ENCODE results near the gene TIMP3. TPM values are rescaled to one million over a fixed set of nuclear protein-coding genes. Genes with fewer than 3 reads are reported as not detected.

TIMP3 gene
- total RNA-seq, 4 donors from 2014 or later: 68.1 to 381 (median 202) TPM

DNA sequence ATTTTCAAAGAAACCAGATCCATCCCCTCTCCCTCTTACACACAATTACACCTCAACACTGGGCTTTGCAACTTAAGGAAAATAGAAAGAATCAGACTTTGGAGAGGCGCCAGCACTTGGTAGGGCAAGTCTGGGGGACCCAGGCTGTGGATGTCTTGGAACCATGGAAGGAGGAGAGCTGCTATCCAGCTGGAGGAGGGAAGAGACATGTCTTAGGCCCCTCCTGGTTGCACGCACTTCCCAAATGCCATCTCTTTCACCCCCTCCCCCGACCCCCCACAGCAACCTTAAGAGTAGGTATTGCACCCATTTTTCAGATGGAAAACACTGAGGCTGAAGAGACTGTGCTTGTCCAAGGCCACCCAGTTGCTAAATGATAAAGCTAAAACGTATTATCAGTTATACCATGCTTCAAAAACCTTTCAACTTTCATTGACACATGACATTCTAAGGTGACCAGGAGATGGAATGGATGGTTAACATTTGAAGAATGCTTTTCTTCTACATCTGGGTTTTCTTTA lies 3.9 kb downstream of the TIMP3 start:
- no peak overlapping the region for H3K4me3 ChIP-seq (ENCODE audit: low read depth, poor library complexity, severe bottlenecking)
- intact Hi-C loops (cut with DNase I; ENCODE audit: low total_unique reads): no loop called here
- TF ChIP-seq, protein P1, sequence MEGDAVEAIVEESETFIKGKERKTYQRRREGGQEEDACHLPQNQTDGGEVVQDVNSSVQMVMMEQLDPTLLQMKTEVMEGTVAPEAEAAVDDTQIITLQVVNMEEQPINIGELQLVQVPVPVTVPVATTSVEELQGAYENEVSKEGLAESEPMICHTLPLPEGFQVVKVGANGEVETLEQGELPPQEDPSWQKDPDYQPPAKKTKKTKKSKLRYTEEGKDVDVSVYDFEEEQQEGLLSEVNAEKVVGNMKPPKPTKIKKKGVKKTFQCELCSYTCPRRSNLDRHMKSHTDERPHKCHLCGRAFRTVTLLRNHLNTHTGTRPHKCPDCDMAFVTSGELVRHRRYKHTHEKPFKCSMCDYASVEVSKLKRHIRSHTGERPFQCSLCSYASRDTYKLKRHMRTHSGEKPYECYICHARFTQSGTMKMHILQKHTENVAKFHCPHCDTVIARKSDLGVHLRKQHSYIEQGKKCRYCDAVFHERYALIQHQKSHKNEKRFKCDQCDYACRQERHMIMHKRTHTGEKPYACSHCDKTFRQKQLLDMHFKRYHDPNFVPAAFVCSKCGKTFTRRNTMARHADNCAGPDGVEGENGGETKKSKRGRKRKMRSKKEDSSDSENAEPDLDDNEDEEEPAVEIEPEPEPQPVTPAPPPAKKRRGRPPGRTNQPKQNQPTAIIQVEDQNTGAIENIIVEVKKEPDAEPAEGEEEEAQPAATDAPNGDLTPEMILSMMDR (IDR thresholded peaks at IDR 0.05): no peak
- TF ChIP-seq POLR2A (IDR thresholded peaks at IDR 0.05): no peak
- no peak for DNase-seq (ENCODE audit: low spot score in 2 of 2)
- 71 to 76% methylated on average over 4 of the region's 4 CpGs for WGBS, 2 donors

DNA sequence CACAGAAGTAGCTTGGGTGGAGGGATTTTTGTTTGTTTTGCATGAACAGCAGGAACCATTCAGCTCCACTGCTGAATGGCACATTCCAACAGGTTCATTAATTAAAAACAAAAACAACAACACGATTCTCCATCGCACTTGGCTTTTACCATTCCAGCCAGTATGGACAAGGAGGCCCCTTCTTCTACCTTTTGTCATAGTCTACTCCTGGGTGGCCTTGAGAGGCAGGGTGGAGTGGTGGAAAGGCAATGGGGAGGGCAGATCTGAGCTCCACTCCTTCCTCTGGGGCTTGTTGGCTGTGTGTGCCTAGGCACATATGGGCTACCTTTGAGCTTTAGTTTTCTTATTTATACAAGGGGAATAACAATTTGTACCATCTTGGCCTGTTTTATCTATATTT lies 4.8 kb downstream of the TIMP3 start:
- TF ChIP-seq POLR2A (IDR thresholded peaks at IDR 0.05): no peak
- TF ChIP-seq, protein P1 (IDR thresholded peaks at IDR 0.05): no peak
- intact Hi-C loops (cut with DNase I; ENCODE audit: low total_unique reads): no loop called here
- DNase-seq (ENCODE audit: low spot score in 2 of 2): no peak
- WGBS, 2 donors: 51 to 73% methylated on average over 2 of the region's 2 CpGs
- H3K4me3 ChIP-seq (ENCODE audit: low read depth, poor library complexity, severe bottlenecking): no peak overlapping the region

DNA sequence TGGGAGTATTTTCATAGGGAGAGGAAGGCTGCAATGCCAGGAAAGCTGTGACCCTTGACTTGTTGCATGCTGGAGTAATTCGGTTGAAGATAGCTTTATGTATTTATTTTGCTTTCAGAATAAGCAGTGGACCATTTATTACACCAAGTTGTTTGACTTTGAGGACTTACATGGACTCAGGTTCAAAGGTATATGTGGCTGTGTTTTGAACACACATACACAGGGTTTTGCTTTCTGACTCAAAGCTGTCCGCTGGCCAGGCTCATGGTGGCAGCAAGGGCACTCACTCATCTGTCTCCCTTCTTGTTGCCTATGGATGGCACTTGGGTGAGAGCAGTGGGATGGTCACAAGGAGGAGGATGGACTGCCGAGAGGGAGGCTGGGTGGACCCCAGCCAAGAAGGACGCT lies 6.5 kb downstream of the TIMP3 start:
- TF ChIP-seq, protein P1 (IDR thresholded peaks at IDR 0.05): no peak
- TF ChIP-seq POLR2A (IDR thresholded peaks at IDR 0.05): no peak
- 62 to 72% methylated on average over 4 of the region's 4 CpGs for WGBS, 2 donors
- H3K4me3 ChIP-seq (ENCODE audit: low read depth, poor library complexity, severe bottlenecking): no peak overlapping the region
- intact Hi-C loops (cut with DNase I; ENCODE audit: low total_unique reads): no loop called here
- no peak for DNase-seq (ENCODE audit: low spot score in 2 of 2)

DNA sequence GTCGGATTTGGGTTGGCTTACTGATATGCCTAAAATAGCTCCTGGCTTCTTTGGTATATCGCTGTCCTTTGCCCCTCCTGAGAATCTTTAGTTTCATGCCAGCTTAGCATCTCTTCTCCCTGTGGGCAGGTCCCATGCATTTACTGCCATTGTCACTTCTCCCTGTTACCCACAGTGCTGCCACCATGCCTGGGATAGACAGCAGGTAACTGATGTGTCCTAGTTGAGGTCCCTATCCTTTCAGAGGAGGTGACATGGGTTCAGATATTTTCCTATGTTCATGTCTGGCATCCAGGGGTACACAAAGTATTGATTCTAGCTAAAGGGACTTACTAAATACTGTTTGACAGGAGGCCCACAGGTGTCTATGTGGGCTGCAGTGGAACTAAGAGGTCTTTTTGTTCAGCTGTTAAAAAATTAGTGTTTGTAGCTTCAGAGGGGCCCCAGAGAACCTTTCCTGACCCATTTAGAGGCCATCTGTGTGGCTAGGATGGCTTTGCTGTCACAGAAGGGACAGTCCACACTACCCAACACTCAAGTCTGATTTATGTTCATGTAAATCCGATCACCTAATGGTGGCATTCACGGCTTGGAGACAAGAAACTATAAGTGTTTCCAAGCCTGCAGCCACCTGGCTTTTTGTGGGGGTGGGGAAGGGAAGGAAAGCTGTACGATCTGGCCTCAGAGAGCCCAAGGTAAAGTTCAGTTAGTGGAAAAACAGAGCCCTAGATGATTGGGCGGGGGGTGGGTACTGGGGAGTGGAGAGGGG lies 8.5 kb downstream of the TIMP3 start:
- no peak for TF ChIP-seq POLR2A (IDR thresholded peaks at IDR 0.05)
- TF ChIP-seq, protein P1 (IDR thresholded peaks at IDR 0.05): no peak
- 59 to 65% methylated on average over 6 of the region's 6 CpGs for WGBS, 2 donors
- H3K4me3 ChIP-seq (ENCODE audit: low read depth, poor library complexity, severe bottlenecking): no peak overlapping the region
- no peak for DNase-seq (ENCODE audit: low spot score in 2 of 2)
- intact Hi-C loops (cut with DNase I; ENCODE audit: low total_unique reads): no loop called here

DNA sequence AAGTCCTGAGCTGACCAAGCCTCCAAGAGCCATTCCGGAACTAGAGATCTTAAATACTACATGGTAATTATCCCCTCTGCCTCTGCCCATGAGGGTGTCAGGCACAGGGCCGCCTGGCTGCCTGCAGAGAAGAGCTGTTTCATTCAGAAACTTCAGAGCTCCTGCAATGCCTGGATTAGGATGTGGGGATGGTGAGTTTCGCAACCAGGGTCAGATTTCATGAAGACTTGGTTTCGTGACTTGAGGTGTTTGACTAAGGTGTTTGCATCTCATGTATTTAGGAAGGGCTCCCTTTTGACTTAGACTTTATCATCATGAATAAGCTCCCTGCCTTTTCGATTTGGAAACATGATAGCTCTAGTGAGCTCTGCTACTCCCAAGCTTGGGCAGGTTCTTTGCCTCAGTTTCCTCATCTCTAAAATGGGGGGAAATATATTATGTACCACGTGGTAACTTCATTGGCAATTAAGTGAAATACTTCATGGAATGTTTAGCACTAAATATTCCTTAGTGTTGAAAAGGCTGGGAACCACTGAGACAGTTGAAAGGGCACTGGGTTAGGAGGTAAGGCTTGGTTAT lies 9.1 kb downstream of the TIMP3 start:
- TF ChIP-seq, protein P1 (IDR thresholded peaks at IDR 0.05): no peak
- no peak for TF ChIP-seq POLR2A (IDR thresholded peaks at IDR 0.05)
- no peak for DNase-seq (ENCODE audit: low spot score in 2 of 2)
- WGBS, 2 donors: 79 to 84% methylated on average over 6 of the region's 6 CpGs
- intact Hi-C loops (cut with DNase I; ENCODE audit: low total_unique reads): no loop called here
- H3K4me3 ChIP-seq (ENCODE audit: low read depth, poor library complexity, severe bottlenecking): no peak overlapping the region

All from lower leg skin (tissue), 4 donors.